Measurements from ENCODE around the gene NUDT8. TPM values are rescaled to one million over a fixed set of nuclear protein-coding genes. Genes with fewer than 3 reads are reported as not detected.

NUDT8 gene
- total RNA-seq, 1 experiment from 2014 or later: 18.1 TPM

GRCh38 chr11:67614730-67615714, 14.7 kb downstream of the NUDT8 start:
- Mint-ChIP-seq H3K9me3 (ENCODE audit: unreplicated experiment) (no peaks in the 10 kb centered on the region), H3K4me3 (ENCODE audit: unreplicated experiment) (no peak overlapping the region), H3K4me1 (ENCODE audit: low read depth, unreplicated experiment) (peaks cover 6% of the 10 kb centered on the region), H3K27ac (ENCODE audit: unreplicated experiment) (no peak overlapping the region), H3K27me3 (ENCODE audit: insufficient read depth, unreplicated experiment) (no peaks in the 10 kb centered on the region), H3K36me3 (ENCODE audit: insufficient read depth, unreplicated experiment) (peaks cover 26% of the 10 kb centered on the region)
- Histone ChIP-seq H3K4me1 (no peaks in the 10 kb centered on the region), H3K36me3 (ENCODE audit: control insufficient read depth, insufficient read depth, low read length) (peaks cover 5% of the 10 kb centered on the region; the same call in 1 of the 2 replicates), H3K4me3 (ENCODE audit: low read depth, low read length) (no peak overlapping the region), H3K9me3 (no peaks in the 10 kb centered on the region), H3K27me3 (replicated peaks; ENCODE audit: control insufficient read depth, insufficient read depth, low read length) (no peaks in the 10 kb centered on the region)
- intact Hi-C loops (cut with micrococcal nuclease; ENCODE audit: unreplicated experiment): loop anchor here (2.0 kb wide), 1 partner anchor 42 kb away; no protein-coding TSS in a partner anchor
- CTCF ChIA-PET: interaction anchor here (0.6 to 2.5 kb wide), 16 partner anchors 8 to 402 kb away, joined by 3 to 36 read pairs (median 4); partner anchors contain the start of genes GSTP1 and NUDT8
- peak; percentile 66 to 78 for DNase-seq
- POLR2A ChIA-PET: interaction anchor here (0.5 to 1.3 kb wide), 3 partner anchors 15 to 242 kb away, joined by 3 to 12 read pairs (median 6); partner anchors contain the start of genes CLCF1 and NUDT8
- no TSS peak for BruUV-seq (replicated peaks)
- peak; percentile 55 to 66 for TF ChIP-seq CTCF (IDR thresholded peaks at IDR 0.05; ENCODE audit: insufficient read depth in 1 of 2, low read depth in 1 of 2, low read length in 1 of 2, severe bottlenecking in 1 of 2, unreplicated experiment in 1 of 2)

- peak; percentile 74 to 85 for DNase-seq
- no TSS peak for BruUV-seq (replicated peaks)
- intact Hi-C loops (cut with micrococcal nuclease; ENCODE audit: unreplicated experiment): loop anchor here (2.0 kb wide), 1 partner anchor 41 kb away; no protein-coding TSS in a partner anchor
- no peaks in the 10 kb centered on the region for H3K27me3 ChIP-seq (replicated peaks; ENCODE audit: control insufficient read depth, insufficient read depth, low read length)
- peak; percentile 89 to 92 for TF ChIP-seq CTCF (IDR thresholded peaks at IDR 0.05; ENCODE audit: insufficient read depth in 1 of 2, low read depth in 1 of 2, low read length in 1 of 2, severe bottlenecking in 1 of 2, unreplicated experiment in 1 of 2)
- CTCF ChIA-PET: interaction anchor here (0.6 to 2.5 kb wide), 18 partner anchors 9 to 401 kb away, joined by 3 to 36 read pairs (median 4); partner anchors contain the start of genes GSTP1, NUDT8 and PPP1CA
- Mint-ChIP-seq H3K9me3 (ENCODE audit: unreplicated experiment) (no peaks in the 10 kb centered on the region), H3K4me3 (ENCODE audit: unreplicated experiment) (no peak overlapping the region), H3K36me3 (ENCODE audit: insufficient read depth, unreplicated experiment) (peaks cover 28% of the 10 kb centered on the region), H3K27me3 (ENCODE audit: insufficient read depth, unreplicated experiment) (no peaks in the 10 kb centered on the region), H3K27ac (ENCODE audit: unreplicated experiment) (no peak overlapping the region), H3K4me1 (ENCODE audit: low read depth, unreplicated experiment) (peaks cover 6% of the 10 kb centered on the region)
- no peak overlapping the region for H3K4me3 ChIP-seq (ENCODE audit: low read depth, low read length)
- peaks cover 6% of the 10 kb centered on the region; the same call in 1 of the 2 replicates for H3K36me3 ChIP-seq (ENCODE audit: control insufficient read depth, insufficient read depth, low read length)
- POLR2A ChIA-PET: interaction anchor here (0.5 to 1.3 kb wide), 4 partner anchors 16 to 241 kb away, joined by 3 to 12 read pairs (median 5); partner anchors contain the start of genes CLCF1 and NUDT8
- H3K4me1 ChIP-seq: no peaks in the 10 kb centered on the region
- no peaks in the 10 kb centered on the region for H3K9me3 ChIP-seq
Observed at GRCh38 chr11:67613960-67614715, 15.6 kb downstream of the NUDT8 start.
